Ovary (tissue), 3 donors: ENCODE measurements around the gene MRPL34.

Experiments
- CTCF ChIP-seq, 3 donors: fragments of 450-650 bp in 2 of 3; fragments of 200-600 bp in 1 of 3; IDR thresholded peaks; one replicate each; pipeline versions ENCODE4 v1.5.1 to v1.8.0; 2016 to 2022; ENCODE audit warnings: antibody characterized with exemption in 3 of 3, mild to moderate bottlenecking in 1 of 3
- EP300 ChIP-seq: sonication (generic); formaldehyde crosslinking; IDR thresholded peaks from one replicate; pipeline ENCODE4 v1.6.1; 2017; ENCODE audit warnings: antibody characterized with exemption
- donor health status: DM: no; HTN: no; CAD: no.

GRCh38 chr19:17324357-17325114, 18.9 kb downstream of the MRPL34 start:
- no peak for TF ChIP-seq EP300
- TF ChIP-seq CTCF (IDR thresholded peaks at IDR 0.05) = no peak
